Measurements from ENCODE around the gene MED15.
"Not testable (repeated sequence)": the region's sequence is repeated elsewhere in the genome, so short reads cannot be mapped to it uniquely, and the experiment has no call there.

The MED15 gene

GRCh38 chr22:20606784-20607128 lies 99.3 kb downstream of the MED15 start:
- DNase-seq = no peak

DNA sequence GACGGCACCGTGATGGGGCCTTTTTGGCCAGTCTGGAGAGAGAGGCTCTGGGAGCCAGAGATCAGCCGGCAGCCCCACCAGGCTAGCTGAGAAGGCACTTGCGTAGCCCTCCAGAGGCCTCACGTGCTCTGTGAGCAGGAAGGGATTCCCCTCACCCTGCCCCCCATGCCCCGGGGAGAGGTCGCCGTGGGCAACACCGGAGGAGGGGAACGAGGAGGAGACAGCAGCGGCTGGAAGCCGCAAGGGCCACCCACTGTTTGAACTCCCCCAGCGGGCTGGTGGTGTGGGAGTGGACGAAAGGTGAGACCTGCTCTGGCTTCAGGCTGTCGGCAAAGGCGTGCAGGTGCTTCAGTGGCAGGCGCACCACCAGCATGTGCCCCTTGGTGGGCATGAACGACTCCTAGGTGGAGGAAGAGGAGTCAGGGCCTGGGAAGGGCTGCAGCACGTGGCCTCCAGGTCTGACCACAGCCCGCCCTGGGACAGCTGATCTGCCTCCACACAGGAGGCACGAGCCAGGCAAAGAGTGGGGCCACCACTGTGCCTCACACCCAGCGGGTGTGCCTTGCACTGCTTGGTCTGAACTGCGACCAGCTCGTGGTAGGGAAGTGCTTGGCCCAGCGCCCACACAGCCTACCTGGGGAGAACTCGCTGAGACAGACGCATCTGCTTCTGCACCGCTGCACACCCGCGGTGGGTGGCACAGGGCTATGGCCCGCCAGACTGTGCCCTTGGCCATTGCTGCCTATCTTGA lies 99.9 kb downstream of the MED15 start:
- DNase-seq = no peak

DNA sequence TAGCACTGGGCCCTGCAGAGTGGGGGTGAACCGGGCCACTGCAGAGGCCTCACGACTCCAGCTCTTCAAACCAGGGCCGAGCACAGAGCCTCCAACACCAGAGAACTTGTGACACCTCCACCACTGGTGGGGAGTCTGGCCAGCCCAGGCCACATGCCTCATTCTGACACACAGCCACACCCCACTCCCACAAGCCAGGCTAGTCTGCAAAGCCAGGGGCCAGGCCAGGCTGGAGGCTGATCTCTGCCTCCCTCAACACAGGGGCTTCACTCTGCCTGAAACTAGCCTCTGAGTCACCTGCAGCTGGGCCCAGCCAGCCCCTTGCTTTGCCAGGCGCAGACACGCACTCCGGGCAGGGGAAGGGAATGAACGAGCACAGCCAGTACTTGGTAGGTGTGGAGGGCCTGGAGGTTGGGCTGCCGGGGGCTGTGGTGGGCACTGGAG lies 102.9 kb downstream of the MED15 start:
- DNase-seq = no peak

DNA sequence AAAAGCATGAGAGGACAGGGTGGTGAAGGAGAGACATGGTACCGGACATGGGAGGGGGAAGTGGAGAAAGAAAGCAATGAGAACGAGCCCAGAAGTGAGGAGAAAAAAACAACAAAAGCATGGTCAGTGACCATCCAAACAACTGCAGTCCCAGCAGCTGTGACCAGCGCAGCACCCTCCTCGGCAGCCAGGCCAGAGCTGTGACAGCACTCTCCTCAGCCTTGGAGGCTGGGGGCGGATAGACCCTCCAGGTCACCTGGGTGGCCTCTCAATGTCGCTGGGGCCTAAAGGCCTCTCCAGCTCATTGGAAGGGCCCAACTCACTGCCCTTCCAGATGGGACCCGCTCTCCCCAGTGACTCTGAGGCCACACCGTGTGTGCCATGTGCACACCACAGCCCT lies 103.3 kb downstream of the MED15 start:
- no peak for DNase-seq

GRCh38 chr22:20611418-20611817 lies 104.0 kb downstream of the MED15 start:
- DNase-seq = no peak

- DNase-seq = no peak
These were observed 105.9 kb downstream of the MED15 start for GRCh38 chr22:20613301-20613700.

DNA sequence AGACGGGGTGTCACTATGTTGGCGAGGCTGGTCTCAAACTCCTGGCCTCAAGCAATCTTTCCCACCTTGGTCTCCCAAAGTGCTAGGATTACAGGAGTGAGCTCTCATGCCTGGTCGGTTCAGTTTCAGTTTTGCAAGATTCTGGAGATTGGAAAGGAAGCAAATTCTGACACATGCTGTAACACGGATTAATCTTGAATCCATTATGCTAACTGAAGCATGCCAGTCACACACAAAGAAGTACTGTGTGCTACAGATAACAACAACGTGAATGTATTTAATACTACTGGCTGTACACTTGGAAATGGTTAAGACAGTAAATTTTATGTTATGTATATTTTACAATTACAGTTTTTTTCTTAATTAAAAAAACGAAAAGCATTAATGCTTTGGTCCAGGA lies 107.6 kb downstream of the MED15 start:
- DNase-seq = no peak

DNA sequence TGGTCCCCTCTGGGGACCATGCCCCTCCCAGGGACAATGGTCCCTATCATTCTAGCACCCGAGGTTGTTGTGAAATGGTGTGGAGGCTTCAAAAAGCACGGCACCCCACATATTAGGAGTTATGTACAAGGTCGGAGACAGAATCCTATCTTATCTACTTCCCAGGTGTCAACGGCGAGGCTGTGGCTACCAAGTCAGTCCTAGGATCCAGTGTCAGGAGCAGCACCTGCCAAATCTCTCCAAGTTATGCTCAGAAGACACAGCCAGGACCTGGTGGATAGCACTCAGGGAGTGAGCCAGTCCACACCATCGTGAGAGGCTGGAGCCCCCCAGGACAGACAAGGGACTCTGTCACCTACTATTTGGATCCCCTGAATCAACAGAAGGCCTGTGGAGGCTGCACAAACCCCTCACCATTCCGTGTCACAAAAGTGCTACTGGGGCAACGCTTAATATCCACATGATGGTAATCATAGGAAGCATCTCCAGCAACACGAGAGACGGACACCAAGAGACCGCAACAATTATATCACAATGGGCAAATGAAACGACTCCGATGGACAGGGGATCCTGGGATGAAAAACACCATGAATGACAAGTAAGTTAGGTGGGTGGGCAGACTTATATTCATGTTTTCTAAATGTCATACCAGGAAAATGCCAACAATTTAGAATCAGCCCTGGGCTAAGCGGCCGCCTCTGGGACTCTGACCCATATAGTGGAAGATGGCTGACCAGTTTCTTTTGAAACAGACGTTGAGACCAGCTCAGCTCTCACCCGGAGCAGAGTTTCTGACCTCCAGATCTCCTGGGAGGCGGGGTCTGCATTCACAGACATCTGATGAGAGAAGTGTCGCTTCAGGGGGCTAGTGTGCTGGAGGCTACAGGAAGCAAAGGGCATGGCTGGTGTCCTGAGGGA lies 108.4 kb downstream of the MED15 start:
- no peak for DNase-seq

- no peak for DNase-seq
These were observed 109.1 kb downstream of the MED15 start for GRCh38 chr22:20616451-20617043.

GRCh38 chr22:20618488-20618887 lies 111.1 kb downstream of the MED15 start:
- no peak for DNase-seq

GRCh38 chr22:20619045-20619892 lies 111.9 kb downstream of the MED15 start:
- no peak for DNase-seq

DNA sequence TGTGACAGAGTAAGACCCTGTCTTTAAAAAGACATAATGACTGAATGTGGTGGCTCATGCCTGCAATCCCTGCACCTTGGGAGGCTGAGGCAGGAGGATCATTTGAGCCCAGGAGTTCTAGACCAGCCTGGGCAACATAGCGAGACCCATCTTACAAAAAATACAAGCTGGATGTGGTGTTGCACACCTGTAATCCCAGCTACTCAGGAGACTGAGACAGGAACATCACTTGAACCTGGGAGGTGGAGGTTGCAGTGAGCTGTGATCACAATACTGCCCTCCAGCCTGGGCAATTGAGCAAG lies 112.4 kb downstream of the MED15 start:
- DNase-seq = not testable (repeated sequence)

- no peak for DNase-seq
These were observed 113.8 kb downstream of the MED15 start for GRCh38 chr22:20621162-20621561.

GRCh38 chr22:20622650-20623339 lies 115.4 kb downstream of the MED15 start:
- no peak for DNase-seq

DNA sequence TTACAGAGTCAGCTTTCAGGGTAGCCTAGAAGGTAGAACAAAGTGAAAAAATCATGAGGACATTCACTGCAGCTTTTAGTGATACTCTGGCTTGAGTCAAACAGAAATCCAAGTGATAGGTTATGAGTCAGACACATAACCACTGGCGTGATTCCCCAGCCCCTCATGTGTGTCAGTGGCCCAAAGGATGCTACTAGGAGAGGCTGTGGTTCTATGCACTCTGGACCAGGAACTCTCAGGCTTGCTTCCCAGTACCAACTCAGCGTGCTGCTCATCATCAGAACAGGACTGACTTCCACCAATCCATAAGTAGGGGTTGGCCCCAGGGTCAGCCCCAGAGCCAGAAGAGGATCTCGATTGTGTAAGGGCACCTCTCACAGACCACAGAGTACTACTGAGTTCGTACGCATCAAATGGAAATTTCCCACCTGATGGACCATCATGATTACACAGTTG lies 116.8 kb downstream of the MED15 start:
- peak; percentile 41 for DNase-seq

DNA sequence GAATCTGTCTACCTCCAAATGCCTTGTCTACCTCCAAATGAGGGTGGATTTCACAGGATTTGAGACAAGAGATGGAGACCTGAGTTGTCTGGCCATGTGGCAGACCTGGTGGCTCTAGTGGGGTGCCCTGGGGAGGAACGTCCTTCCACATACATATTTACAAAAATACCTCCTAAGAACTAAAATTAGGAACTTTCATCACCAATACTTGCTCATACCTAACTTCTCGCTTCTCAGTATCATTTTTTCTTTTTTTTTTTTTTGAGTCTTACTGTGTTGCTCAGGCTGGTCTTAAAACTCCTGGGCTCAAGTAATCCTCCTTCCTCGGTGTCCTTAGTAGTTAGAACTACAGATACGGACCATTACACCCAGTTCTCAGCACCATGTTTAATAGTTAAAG lies 117.9 kb downstream of the MED15 start:
- DNase-seq = no peak

DNA sequence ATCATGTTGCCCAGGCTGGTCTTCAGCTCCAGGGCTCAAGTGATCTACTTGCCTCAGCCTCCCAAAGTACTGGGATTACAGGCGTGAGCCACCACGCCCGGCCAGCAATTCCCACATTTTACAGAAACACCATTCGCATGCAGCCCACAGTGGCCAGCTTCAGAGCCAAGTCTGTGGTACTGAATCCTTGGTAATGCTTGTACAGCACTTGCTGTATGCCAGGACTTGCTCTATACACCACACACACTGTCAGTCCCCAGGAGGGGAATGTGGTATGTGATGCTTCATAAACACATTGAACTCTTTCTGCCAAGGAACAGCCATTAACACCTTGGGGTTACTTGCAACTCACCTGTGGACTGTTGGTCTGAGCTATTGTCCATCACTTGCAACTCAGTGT lies 119.4 kb downstream of the MED15 start:
- no peak for DNase-seq

DNA sequence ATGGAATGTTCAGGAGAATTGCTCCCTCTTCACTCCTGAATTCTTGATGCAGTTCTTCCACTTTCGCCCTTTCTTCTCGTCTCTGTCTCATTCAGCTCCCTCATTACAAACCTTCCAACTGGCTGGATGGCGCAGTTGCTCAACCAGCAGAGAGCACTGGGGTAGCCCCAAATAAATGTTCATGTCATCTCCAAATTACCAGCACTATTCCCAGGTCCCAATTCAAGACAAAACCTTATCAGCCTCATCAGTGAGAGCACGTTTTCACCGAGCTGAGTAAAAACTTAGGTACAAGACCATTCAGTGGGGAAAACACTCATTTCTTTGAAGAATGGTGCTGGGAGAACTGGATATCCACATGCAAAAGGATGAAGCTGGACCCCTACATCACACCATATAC lies 120.0 kb downstream of the MED15 start:
- no peak for DNase-seq

GRCh38 chr22:20628081-20628939 lies 120.9 kb downstream of the MED15 start:
- DNase-seq = no peak

GRCh38 chr22:20629401-20629800 lies 122.0 kb downstream of the MED15 start:
- no peak for DNase-seq

- DNase-seq = no peak
These were observed 123.6 kb downstream of the MED15 start for GRCh38 chr22:20630873-20631617.
